Esophagus squamous epithelium (tissue), 5 donors: ENCODE data around the gene PGC. TPM values are rescaled to one million over a fixed set of nuclear protein-coding genes. Genes with fewer than 3 reads are reported as not detected.

Experiments
- DNase-seq: peaks from one replicate; lab custom pipeline; 2025; lab: John Stamatoyannopoulos, UW
- H3K27ac ChIP-seq, 4 donors: fragments of 200-600 bp; sonication (generic); one replicate each; pipeline ENCODE4 v1.5.1; 2016 to 2019; ENCODE audit warnings: mild to moderate bottlenecking in 1 of 4
- H3K27me3 ChIP-seq, 4 donors: fragments of 200-600 bp; sonication (generic); 1 replicate in 3 of 4; 2 replicates in 1 of 4; pipeline versions ENCODE4 v1.5.1 to v1.6.0; 2017 to 2021; ENCODE audit warnings: antibody characterized with exemption in 1 of 4
- H3K36me3 ChIP-seq, 3 donors: fragments of 200-600 bp; sonication (generic); one replicate each; pipeline ENCODE4 v1.5.1; 2016 to 2019
- H3K4me1 ChIP-seq, 3 donors: fragments of 200-600 bp; sonication (generic); one replicate each; pipeline ENCODE4 v1.5.1; 2017 to 2019
- H3K4me3 ChIP-seq, 4 donors: fragments of 200-600 bp; sonication (generic); 1 replicate in 3 of 4; 2 replicates in 1 of 4; pipeline ENCODE4 v1.5.1; 2016 to 2019; ENCODE audit warnings: mild to moderate bottlenecking in 2 of 4, moderate library complexity in 1 of 4
- H3K9me3 ChIP-seq, 3 donors: fragments of 200-600 bp; sonication (generic); one replicate each; pipeline ENCODE4 v1.5.1; 2016 to 2019
- CTCF ChIP-seq, 6 experiments: fragments of 450-650 bp in 4 of 6; fragments of 200-600 bp in 2 of 6; sonication (generic) in 2 of 6; IDR thresholded peaks; one replicate each; pipeline ENCODE4 v1.5.1; 2016 to 2019; ENCODE audit warnings: antibody characterized with exemption in 6 of 6, mild to moderate bottlenecking in 4 of 6, moderate library complexity in 4 of 6
- POLR2A ChIP-seq, 4 donors: fragments of 450-650 bp; IDR thresholded peaks; one replicate each; pipeline ENCODE4 v1.6.1; 2017; ENCODE audit warnings: antibody characterized with exemption in 4 of 4, mild to moderate bottlenecking in 4 of 4, moderate library complexity in 3 of 4
- WGBS, 2 donors: methylation state at CpG; one replicate each; pipeline ENCODE4 v1.1.5; 2018; 5-methylcytosine and 5-hydroxymethylcytosine counted together
- intact Hi-C: fragments of 100-400 bp; cut with DNase I; formaldehyde crosslinking; loops from one replicate; pipeline ENCODE4 v1.15.0; 2022
- total RNA-seq, 4 donors: library from RNA; depleted of rRNA; stranded (reverse); fragments of >200 nt; gene quantifications; one replicate each; pipeline ENCODE4 v1.1.0, GENCODE V29; 2016
- donor health status: DM: yes; HTN: yes; CAD: no.

Gene PGC
- total RNA-seq, 4 donors from 2014 or later: 0.95 TPM; not detected in 3

GRCh38 chr6:41733707-41734665 is 13.2 kb downstream of the PGC start:
- no peaks in the 10 kb centered on the region for H3K9me3 ChIP-seq
- WGBS, 2 donors: 0 to 33% methylated on average over 1 of the region's 73 CpGs
- peak overlapping the region; percentile 94 to 99 (median 96) for H3K27ac ChIP-seq
- H3K27me3 ChIP-seq: no peaks in the 10 kb centered on the region
- TF ChIP-seq CTCF (IDR thresholded peaks at IDR 0.05): peak in 1 of 6 experiments; percentile 8
- TF ChIP-seq POLR2A (IDR thresholded peaks at IDR 0.05): peak in 2 of 4 donors; percentile 45 to 74
- H3K36me3 ChIP-seq: peaks cover 0 to 6% (median 0%) of the 10 kb centered on the region in 3 donors
- H3K4me1 ChIP-seq: peaks cover 22 to 66% (median 26%) of the 10 kb centered on the region in 3 donors
- intact Hi-C loops: no loop called here
- peak overlapping the region; percentile 80 to 93 (median 90) for H3K4me3 ChIP-seq
- no peak for DNase-seq

DNA sequence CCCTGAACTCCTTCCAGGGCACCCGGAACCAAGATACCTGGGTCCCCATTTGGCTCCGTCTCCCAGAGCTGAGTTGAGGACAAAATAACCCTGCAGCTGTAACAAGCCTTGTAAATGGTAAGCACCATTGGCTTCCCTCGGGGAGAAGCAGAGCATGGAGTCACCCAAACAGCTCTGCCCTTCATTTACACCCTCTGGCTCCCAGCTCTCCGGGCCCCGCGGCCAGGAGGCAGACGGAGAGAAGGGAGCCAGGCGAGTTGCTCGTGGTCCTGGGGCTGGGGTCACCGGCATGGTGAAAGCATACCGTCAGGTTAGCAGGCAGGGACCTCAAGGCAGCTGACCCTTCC is 13.9 kb downstream of the PGC start:
- Histone ChIP-seq H3K4me1 (peaks cover 22 to 72% (median 26%) of the 10 kb centered on the region in 3 donors), H3K36me3 (peaks cover 0 to 6% (median 0%) of the 10 kb centered on the region in 3 donors), H3K4me3 (peak overlapping the region; percentile 80 to 93 (median 90)), H3K27ac (peak overlapping the region; percentile 94 to 99 (median 96)), H3K9me3 (no peaks in the 10 kb centered on the region), H3K27me3 (no peaks in the 10 kb centered on the region)
- no peak for DNase-seq
- TF ChIP-seq POLR2A (IDR thresholded peaks at IDR 0.05) (no peak), CTCF (IDR thresholded peaks at IDR 0.05) (no peak)
- intact Hi-C loops: no loop called here
- WGBS, 2 donors: 44% methylated on average over 4 of the region's 11 CpGs; no CpG with 5 or more reads in 1 of the 2 donors

- Histone ChIP-seq H3K4me1 (peaks cover 26 to 78% (median 27%) of the 10 kb centered on the region in 3 donors), H3K27ac (peak overlapping the region; percentile 94 to 99 (median 96)), H3K36me3 (peaks cover 0 to 9% (median 0%) of the 10 kb centered on the region in 3 donors), H3K27me3 (no peaks in the 10 kb centered on the region), H3K9me3 (no peaks in the 10 kb centered on the region), H3K4me3 (peak overlapping the region in 3 of 4 donors; percentile 80 to 93 (median 91))
- 43 to 60% methylated on average over 4 to 7 of the region's 8 CpGs for WGBS, 2 donors
- DNase-seq: no peak
- TF ChIP-seq POLR2A (IDR thresholded peaks at IDR 0.05): peak in 1 of 4 donors; percentile 42
- TF ChIP-seq CTCF (IDR thresholded peaks at IDR 0.05): no peak
- intact Hi-C loops: no loop called here
These were observed 14.4 kb downstream of the PGC start for GRCh38 chr6:41732591-41733359.

GRCh38 chr6:41732149-41732548 is 15.0 kb downstream of the PGC start:
- Histone ChIP-seq H3K27ac (peak overlapping the region in 1 of 4 donors; percentile 33), H3K4me1 (peaks cover 26 to 83% (median 29%) of the 10 kb centered on the region in 3 donors), H3K9me3 (no peaks in the 10 kb centered on the region), H3K4me3 (peak overlapping the region in 1 of 4 donors; percentile 93), H3K27me3 (no peaks in the 10 kb centered on the region), H3K36me3 (peaks cover 0 to 14% (median 0%) of the 10 kb centered on the region in 3 donors)
- intact Hi-C loops: no loop called here
- no peak for TF ChIP-seq POLR2A (IDR thresholded peaks at IDR 0.05)
- TF ChIP-seq CTCF (IDR thresholded peaks at IDR 0.05): no peak
- no peak for DNase-seq
